Esophagus squamous epithelium (tissue), 5 donors: ENCODE results near the gene IDE. TPM values are rescaled to one million over a fixed set of nuclear protein-coding genes. Genes with fewer than 3 reads are reported as not detected.
A peak's percentile ranks its signal among the peaks of the same experiment; 100 is the strongest.

Experiments used
- DNase-seq: peaks from one replicate; lab custom pipeline; 2025; lab: John Stamatoyannopoulos, UW
- H3K27ac ChIP-seq, 4 donors: fragments of 200-600 bp; sonication (generic); one replicate each; pipeline ENCODE4 v1.5.1; 2016 to 2019; ENCODE audit warnings: mild to moderate bottlenecking in 1 of 4
- H3K27me3 ChIP-seq, 4 donors: fragments of 200-600 bp; sonication (generic); 1 replicate in 3 of 4; 2 replicates in 1 of 4; pipeline versions ENCODE4 v1.5.1 to v1.6.0; 2017 to 2021; ENCODE audit warnings: antibody characterized with exemption in 1 of 4
- H3K36me3 ChIP-seq, 3 donors: fragments of 200-600 bp; sonication (generic); one replicate each; pipeline ENCODE4 v1.5.1; 2016 to 2019
- H3K4me1 ChIP-seq, 3 donors: fragments of 200-600 bp; sonication (generic); one replicate each; pipeline ENCODE4 v1.5.1; 2017 to 2019
- H3K4me3 ChIP-seq, 4 donors: fragments of 200-600 bp; sonication (generic); 1 replicate in 3 of 4; 2 replicates in 1 of 4; pipeline ENCODE4 v1.5.1; 2016 to 2019; ENCODE audit warnings: mild to moderate bottlenecking in 2 of 4, moderate library complexity in 1 of 4
- H3K9me3 ChIP-seq, 3 donors: fragments of 200-600 bp; sonication (generic); one replicate each; pipeline ENCODE4 v1.5.1; 2016 to 2019
- CTCF ChIP-seq, 6 experiments: fragments of 450-650 bp in 4 of 6; fragments of 200-600 bp in 2 of 6; sonication (generic) in 2 of 6; IDR thresholded peaks; one replicate each; pipeline ENCODE4 v1.5.1; 2016 to 2019; ENCODE audit warnings: antibody characterized with exemption in 6 of 6, mild to moderate bottlenecking in 4 of 6, moderate library complexity in 4 of 6
- POLR2A ChIP-seq, 4 donors: fragments of 450-650 bp; IDR thresholded peaks; one replicate each; pipeline ENCODE4 v1.6.1; 2017; ENCODE audit warnings: antibody characterized with exemption in 4 of 4, mild to moderate bottlenecking in 4 of 4, moderate library complexity in 3 of 4
- WGBS, 2 donors: methylation state at CpG; one replicate each; pipeline ENCODE4 v1.1.5; 2018; 5-methylcytosine and 5-hydroxymethylcytosine counted together
- intact Hi-C: fragments of 100-400 bp; cut with DNase I; formaldehyde crosslinking; loops from one replicate; pipeline ENCODE4 v1.15.0; 2022
- total RNA-seq, 4 donors: library from RNA; depleted of rRNA; stranded (reverse); fragments of >200 nt; gene quantifications; one replicate each; pipeline ENCODE4 v1.1.0, GENCODE V29; 2016
- donor health status: DM: yes; HTN: yes; CAD: no.

The IDE gene
- total RNA-seq, 4 donors from 2014 or later = 26.7 to 36.8 (median 29.5) TPM

GRCh38 chr10:92432596-92432995 lies 141.3 kb downstream of the IDE start:
- 26 to 30% methylated on average over 4 of the region's 4 CpGs for WGBS, 2 donors
- H3K9me3 ChIP-seq = no peaks in the 10 kb centered on the region
- H3K27ac ChIP-seq = no peak overlapping the region
- H3K4me3 ChIP-seq = no peak overlapping the region
- no peaks in the 10 kb centered on the region for H3K36me3 ChIP-seq
- TF ChIP-seq POLR2A (IDR thresholded peaks at IDR 0.05) (no peak), CTCF (IDR thresholded peaks at IDR 0.05) (no peak)
- peaks cover 0 to 13% (median 0%) of the 10 kb centered on the region in 3 donors for H3K4me1 ChIP-seq
- no peaks in the 10 kb centered on the region for H3K27me3 ChIP-seq
- no peak for DNase-seq
- intact Hi-C loops = no loop called here

- no peak for TF ChIP-seq POLR2A (IDR thresholded peaks at IDR 0.05)
- TF ChIP-seq CTCF (IDR thresholded peaks at IDR 0.05) = no peak
- H3K27me3 ChIP-seq = no peaks in the 10 kb centered on the region
- no peak for DNase-seq
- H3K36me3 ChIP-seq = no peaks in the 10 kb centered on the region
- H3K4me3 ChIP-seq = no peak overlapping the region
- no peaks in the 10 kb centered on the region for H3K9me3 ChIP-seq
- H3K4me1 ChIP-seq = peaks cover 0 to 13% (median 0%) of the 10 kb centered on the region in 3 donors
- H3K27ac ChIP-seq = no peak overlapping the region
- 90 to 92% methylated on average over 6 of the region's 6 CpGs for WGBS, 2 donors
- intact Hi-C loops = no loop called here
Observed at GRCh38 chr10:92430103-92430502, 143.8 kb downstream of the IDE start.

- Histone ChIP-seq H3K36me3 (no peaks in the 10 kb centered on the region), H3K27ac (no peak overlapping the region), H3K4me3 (no peak overlapping the region), H3K27me3 (peaks cover 0 to 31% (median 0%) of the 10 kb centered on the region in 4 donors), H3K9me3 (peaks cover 0 to 6% (median 3%) of the 10 kb centered on the region in 3 donors), H3K4me1 (peaks cover 0 to 12% (median 4%) of the 10 kb centered on the region in 3 donors)
- TF ChIP-seq CTCF (IDR thresholded peaks at IDR 0.05) = no peak
- TF ChIP-seq POLR2A (IDR thresholded peaks at IDR 0.05) = no peak
- intact Hi-C loops = no loop called here
- DNase-seq = no peak
Observed at GRCh38 chr10:92421550-92421949, 152.3 kb downstream of the IDE start.

- 18 to 32% methylated on average over 26 to 27 of the region's 46 CpGs for WGBS, 2 donors
- Histone ChIP-seq H3K27me3 (peaks cover 0 to 31% (median 0%) of the 10 kb centered on the region in 4 donors), H3K4me1 (peaks cover 0 to 12% (median 4%) of the 10 kb centered on the region in 3 donors), H3K27ac (no peak overlapping the region), H3K36me3 (no peaks in the 10 kb centered on the region), H3K9me3 (peaks cover 0 to 6% (median 3%) of the 10 kb centered on the region in 3 donors), H3K4me3 (peak overlapping the region; percentile 5 to 59 (median 37))
- DNase-seq = no peak
- intact Hi-C loops = no loop called here
- TF ChIP-seq CTCF (IDR thresholded peaks at IDR 0.05) = no peak
- TF ChIP-seq POLR2A (IDR thresholded peaks at IDR 0.05) = no peak
Observed at GRCh38 chr10:92420546-92421275, 153.2 kb downstream of the IDE start.

- Histone ChIP-seq H3K4me3 (peak overlapping the region; percentile 5 to 59 (median 37)), H3K27me3 (peaks cover 0 to 31% (median 0%) of the 10 kb centered on the region in 4 donors), H3K4me1 (peaks cover 0 to 12% (median 4%) of the 10 kb centered on the region in 3 donors), H3K9me3 (peaks cover 0 to 6% (median 3%) of the 10 kb centered on the region in 3 donors), H3K27ac (no peak overlapping the region), H3K36me3 (no peaks in the 10 kb centered on the region)
- WGBS, 2 donors = 41 to 60% methylated on average over 10 to 12 of the region's 34 CpGs
- intact Hi-C loops = no loop called here
- TF ChIP-seq CTCF (IDR thresholded peaks at IDR 0.05) = peak in 3 of 6 experiments; percentile 13 to 20 (median 19)
- no peak for TF ChIP-seq POLR2A (IDR thresholded peaks at IDR 0.05)
- DNase-seq = no peak
Observed at GRCh38 chr10:92419740-92420545, 153.9 kb downstream of the IDE start.
